ENCODE measurements around the gene SEH1L.
"Not testable (repeated sequence)": the region's sequence is repeated elsewhere in the genome, so short reads cannot be mapped to it uniquely, and the experiment has no call there.

Gene SEH1L

DNA sequence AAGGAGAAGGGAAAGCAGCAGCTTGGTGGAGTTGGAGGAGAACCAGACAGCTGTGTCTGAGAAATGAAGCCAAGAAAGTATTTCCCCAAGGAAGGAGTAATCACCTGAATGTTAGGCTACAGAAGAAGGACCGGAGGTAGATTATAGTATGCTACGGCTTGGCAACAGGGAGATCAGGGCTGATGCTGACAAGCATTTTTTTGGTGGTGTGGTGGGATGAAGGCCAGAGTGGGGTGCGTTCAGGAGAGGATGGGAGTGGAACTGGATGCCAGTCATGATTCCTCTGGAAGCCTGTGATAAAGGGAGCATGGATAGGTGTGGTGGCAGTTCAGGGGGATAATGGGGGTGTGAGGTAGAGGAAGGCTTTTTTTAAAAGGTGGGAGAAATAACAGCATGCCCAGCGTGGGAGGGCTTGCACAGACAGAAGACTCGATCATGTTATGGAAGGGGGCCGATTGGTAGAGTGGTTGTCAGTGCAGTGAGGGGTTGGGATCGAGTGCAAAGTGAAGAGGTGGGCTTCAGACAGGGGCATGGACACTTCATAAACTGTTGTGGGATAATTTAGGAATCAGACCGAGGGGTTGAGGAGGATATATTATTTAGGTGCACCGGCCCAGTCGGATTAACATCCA lies 49.0 kb downstream of the SEH1L start:
- DNase-seq, result no peak

DNA sequence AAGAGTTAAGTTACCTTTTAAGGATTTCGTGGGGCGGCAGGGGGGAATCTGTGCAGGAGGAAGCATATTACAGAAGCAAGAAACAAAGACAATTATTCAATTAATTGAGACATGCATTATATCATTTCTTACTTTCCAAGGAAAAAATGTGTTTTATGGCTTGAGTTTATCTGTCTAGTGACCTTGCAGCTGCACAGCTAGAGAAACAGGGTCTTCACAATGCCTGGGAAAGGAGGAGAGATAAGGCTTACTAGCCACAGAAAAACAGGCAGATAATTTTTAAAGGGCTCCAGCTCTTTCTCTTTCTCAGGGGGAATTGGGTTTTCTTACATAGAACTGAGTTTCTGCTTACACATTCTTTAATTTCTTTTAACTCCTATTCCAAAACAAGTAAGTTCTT lies 49.5 kb downstream of the SEH1L start:
- not testable (repeated sequence) for DNase-seq

DNA sequence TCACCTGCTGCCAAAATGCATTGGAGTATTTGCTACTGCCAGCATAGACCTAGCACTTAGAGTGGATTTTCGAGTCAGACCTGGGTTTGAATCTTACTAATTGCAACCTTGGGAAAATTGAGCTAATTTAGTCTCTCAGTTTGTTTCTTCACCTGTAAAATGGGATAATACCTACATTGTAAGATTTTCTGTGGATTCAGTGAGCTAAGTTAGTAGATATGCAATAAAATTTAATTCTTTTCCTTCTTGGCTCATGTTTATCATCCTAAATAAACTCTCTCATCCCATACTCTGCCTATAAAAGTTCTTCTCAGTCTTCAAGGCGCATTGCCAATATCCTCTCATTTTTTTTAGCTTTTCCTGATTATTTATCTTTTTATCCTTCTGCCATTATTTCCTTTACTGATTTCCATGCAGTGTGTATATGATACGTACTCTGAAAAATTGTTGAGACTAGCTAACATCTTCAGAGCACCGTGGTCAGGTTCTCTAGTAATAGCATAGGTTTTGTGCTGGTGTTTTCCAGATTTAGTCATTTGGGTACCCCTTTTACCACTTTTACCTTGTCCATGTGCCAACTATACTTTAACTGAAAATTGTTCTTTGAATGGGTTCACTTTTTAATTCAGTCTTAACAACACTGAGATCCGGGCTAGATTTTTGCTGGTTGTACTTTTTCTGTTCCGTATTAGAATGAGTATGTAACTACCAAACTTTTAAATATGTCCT lies 50.7 kb downstream of the SEH1L start:
- no peak for DNase-seq

DNA sequence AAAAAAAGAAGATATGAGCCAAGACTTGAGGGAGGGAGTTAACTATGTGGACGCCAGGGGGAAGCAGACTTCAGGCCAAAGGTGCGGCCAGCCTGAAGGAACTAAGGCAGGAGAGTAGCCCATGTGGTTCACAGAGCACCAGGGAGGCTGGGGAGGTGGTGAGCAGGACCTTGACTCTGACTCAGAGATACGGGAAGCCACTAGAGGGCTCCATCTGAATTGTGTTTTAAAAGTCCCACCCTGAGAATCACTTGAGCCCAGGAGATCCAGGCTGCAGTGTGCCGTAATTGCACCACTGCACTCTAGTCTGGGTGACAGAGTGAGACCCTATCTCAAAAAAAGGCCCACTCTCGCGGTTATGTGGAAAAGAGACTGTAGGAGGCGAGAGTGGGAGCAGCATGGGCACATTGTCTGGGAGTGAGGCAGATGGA lies 55.7 kb downstream of the SEH1L start:
- peak; percentile 40 for DNase-seq

DNA sequence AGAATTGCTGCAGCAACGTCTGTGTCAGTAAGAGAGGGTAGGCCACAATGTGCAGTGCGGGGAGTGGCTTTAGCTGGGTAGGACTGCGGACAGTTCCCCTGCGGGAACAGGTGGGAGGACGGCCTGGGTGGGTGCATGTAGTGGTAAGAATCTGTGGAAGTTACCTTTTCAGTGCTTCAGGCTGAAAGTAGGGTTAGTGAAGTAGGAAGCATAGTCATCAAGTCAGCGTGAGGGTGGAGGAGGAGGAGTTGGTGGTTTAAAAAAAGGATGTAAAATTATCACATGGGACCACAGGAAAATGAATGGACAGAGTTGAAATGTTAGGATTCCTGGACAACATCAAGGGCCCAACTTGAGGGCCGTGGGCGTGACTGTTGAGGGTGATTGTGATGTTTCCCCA lies 56.6 kb downstream of the SEH1L start:
- no peak for DNase-seq

DNA sequence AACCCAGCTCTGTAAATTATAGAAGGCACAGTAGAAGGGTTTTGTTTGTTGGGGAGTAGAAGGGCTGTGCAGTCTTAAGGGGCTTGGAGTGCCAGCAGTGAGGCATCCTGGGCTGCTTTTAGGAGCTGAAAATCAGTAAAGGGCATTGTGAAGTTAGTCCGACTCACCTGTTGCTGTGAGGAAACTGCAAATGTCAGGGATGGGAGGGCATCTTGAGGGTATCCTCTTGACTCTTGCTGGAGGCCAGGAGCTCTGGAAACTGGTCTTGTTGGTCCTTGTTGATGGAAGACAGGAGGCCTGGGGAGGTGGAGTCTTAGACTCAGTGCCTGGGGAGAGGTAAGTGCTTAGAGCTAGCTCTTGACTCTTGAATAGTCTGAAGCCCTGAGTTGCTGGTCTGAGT lies 57.5 kb downstream of the SEH1L start:
- no peak for DNase-seq

DNA sequence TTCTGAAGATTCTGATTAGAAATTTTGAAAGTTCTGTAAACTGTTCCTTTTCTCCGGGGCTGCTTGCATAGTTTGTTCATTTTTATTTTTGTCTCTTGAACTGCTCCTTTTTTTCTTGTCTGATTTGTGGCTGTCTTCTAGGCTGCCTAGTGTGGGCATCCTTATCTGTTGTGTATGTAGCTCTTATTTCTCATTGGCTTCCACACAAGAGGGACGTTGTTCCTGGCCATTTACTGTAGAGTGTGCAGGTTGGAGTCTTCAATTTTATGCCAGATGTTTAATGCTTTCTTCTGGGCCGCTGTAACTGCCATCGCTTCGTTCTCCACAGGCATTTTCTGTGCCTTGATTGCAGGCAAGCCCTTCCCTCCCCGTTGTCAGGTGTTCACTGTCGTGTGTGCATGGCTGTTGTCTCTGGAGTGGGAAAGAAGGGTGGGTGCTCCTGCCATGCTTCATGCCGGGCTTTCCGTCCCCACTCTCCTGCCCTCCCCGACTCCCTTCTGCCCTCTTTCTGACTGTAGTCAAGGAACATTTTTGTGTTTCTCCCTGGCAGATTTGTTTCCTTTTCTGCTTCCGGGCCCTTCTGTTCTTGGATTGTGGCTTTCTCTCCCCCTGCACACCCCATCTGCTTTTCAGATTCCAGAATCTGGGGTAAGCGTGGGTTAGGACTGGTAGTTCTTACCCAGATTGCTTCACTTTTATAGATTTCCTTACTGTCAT lies 58.9 kb downstream of the SEH1L start:
- DNase-seq, result no peak

DNA sequence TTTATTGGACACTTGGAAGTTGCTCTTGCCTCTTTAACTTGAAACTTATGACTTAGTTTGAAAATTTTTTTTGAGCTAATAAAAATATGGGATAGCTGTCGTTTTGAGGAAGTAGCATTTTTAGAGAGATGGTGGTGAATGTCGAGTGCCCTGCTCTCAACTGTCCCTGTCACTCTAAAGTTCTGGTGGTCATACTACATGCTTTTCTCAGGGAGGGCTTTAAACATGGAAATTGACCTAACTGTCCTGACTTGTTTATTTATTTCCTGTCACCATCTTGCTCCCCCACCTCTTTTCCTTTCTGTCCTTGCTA lies 59.4 kb downstream of the SEH1L start:
- peak; percentile 25 for DNase-seq

DNA sequence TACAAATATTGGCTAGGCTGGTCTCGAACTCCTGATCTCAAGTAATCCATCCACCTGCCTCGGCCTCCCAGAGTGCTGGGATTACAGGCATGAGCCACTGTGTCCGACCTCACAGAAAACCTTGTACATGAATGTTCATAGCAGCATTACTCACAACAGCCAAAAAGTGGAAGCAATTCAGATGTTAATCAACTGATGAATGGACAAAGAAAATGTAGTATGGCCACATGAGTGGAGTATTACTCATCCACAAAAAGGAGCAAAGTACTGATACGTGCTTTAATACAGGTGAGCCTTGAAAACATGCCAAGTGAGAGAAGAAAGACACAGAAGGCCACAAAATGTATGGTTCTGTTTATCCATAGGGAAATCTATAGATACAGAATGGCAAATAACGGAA lies 63.9 kb downstream of the SEH1L start:
- no peak for DNase-seq

DNA sequence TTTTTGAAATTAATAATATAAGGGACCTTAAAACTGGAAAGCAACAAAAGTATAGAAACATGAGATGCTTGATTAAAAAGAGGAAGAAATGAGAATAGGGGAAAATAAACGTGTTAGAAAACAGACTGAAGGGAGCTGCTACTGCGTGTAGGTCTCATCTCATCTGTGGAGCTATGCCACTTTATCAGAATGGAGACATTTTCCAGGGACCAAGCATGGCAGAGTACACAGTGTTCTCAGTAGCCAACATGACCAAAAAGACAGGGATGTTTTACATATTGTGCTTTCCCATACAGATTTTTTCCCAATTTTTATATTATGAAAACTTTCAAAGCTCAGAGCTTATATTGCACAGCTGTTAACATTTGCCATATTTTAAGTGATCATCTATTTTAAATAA lies 66.4 kb downstream of the SEH1L start:
- no peak for DNase-seq

DNA sequence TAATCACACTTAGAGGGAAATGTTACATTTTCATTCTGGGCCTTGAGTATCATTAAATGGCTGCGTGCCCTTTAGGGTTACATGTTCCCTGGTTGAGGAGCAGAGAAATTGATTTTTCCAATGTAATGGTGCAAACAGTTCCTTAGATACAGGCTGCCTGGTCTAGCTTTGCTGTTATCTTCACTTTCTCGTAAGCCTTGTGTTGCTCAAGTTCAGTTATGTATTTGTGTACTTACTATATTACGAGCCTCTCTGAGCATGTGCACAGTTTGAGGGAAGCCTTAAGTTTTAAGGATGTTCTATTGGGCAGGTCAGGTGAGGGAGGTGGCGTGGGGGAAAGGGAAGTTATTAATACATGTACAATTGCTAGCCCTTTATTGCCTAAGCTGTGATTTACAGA lies 67.0 kb downstream of the SEH1L start:
- DNase-seq, result no peak

DNA sequence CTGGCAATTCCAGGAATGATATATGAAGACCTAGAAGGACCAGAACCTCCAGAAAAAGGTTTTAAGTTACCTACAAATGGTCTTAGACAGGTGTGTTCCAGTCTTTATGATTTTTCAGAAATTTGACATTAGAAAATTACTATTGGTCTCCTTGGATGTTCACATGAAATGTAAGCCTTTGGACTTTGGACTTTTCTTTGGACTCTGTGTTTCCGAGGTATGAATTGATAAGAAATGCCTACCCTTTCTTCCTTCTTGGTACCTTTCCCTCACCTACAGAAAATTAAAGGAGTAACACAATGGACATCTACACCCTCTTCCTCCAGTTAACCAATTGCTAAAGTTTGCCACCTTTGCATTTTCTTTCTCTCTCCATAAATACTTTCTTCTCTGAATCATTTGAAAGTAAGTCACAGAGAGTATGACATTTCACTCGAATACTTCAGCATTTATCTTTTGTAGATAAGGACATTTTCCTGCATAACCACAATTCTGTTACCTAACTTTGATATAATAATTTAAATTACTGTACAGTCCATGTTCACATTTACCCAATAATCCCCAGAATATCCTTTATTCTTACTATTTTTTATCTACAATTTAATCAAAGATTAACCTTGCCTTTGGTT lies 69.5 kb downstream of the SEH1L start:
- no peak for DNase-seq

DNA sequence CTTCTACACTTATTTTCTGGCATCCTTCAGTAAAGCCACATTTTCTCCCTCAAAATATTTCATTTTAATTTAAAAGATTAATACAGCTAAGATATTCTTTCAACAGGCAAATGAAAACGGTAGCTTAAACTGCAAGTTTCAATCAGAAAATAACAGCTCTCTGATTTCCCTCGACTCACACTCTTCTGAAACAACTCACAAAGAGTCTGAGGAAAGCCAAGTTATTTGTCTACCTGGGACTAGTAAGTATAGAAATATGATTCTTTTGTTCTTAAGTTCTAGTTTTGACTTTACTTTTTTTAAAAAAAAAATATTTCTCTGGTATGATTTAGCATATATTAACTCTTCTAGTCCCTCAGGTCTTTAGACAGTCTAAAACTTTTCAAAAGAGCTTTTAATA lies 70.6 kb downstream of the SEH1L start:
- DNase-seq, result no peak

DNA sequence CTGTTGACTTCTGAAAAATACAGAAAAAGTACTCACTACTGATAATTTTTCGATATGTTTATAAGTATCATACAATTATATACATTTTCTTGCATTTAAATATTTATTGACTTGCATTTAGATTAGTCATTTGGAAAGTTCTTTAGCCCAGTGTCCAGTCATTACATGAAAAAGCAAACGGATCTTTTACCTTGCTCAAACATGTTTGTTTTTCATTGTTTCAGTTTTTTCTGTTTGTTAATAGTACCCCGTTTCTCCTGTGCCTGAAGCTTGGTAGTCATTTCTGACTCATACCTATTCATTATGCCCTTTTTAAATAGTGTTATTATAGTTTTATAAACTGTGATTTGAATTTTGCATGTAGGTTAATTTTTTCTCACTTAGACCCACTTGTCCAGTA lies 71.5 kb downstream of the SEH1L start:
- no peak for DNase-seq

DNA sequence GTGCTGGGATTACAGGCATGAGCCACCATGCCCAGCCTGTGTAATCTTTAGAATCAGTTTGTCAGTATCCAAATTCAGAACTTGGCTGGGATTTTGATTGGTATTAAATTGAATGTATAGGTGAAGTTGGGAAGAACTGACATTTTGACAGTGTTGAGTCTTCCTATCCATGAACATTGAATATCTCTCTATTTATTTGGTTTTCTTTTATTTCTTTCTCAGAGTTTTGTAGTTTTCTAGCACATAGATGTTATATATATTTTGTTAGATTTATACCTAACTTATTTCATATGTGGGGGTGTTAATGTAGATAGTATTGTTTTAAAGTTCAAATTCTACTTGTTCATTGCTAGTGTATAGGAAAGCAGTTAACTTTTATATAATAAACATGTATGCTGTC lies 74.8 kb downstream of the SEH1L start:
- no peak for DNase-seq

DNA sequence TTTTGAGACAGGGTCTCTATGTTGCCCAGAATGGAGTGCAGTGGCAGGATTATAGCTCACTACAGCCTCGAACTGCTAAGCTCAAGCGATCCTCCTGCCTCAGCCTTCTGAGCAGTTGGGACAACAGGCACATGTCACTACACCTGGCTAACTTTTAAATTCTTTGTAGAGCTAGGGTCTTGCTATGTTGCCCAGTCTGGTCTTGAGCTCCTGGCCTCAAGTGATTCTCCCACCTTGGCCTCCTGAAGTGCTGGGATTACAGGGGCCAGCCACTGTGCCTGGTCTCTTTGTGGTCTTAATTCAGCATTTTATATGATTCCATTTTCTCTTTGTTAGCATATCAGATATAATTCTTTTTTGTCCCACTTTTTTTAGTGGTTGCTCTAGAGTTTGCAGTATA lies 77.4 kb downstream of the SEH1L start:
- DNase-seq, result no peak

DNA sequence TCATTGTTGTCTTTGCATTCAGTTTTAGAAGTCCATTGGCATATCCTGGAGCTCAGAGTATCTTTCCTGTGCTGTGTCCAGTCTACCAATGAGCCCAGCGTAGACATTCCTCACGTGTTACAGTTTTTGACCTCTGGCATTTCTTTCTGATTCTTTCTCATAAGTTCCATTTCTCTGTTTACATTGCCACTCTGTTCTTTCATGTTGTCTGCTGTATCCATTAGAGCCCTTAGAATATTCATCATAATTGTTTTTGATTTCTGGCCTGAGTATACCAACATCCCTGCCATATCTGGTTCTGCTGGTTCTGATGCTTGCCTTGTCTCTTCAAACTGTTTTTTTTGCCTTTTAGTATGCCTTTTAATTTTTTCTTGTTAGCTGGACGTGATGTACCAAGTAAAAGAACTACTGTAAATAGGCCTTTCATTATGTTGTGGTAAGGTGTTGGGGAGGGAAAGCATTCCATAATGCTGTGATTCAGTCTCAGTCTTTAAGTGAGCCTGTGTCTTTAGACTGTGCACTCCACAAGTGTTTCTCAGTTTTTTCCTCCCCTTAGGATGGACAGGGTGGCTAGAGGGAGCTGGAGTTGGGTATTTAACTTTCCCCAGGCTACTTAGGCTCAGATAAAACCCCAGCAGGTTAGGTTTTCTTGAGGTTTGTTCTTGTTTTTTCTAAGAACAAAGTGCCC lies 78.9 kb downstream of the SEH1L start:
- DNase-seq, result no peak

DNA sequence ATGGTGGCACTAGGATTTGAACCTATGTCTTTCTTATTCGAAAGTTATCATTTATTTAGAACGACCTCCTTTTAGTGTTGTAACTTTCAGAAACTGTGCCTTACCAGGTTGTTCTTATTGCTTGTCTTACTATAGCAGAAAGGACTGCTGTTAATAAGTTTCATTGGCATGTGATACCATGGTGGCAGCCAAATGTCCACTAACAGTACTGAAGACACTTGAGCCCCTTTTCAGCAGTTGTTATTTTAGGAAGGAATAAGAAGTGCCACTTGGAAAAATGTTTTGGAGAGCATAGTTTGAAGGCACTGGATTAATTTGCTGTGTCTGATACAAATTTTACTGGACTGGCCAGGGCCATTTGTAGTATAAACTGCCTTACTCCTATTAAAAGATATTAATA lies 81.1 kb downstream of the SEH1L start:
- no peak for DNase-seq

DNA sequence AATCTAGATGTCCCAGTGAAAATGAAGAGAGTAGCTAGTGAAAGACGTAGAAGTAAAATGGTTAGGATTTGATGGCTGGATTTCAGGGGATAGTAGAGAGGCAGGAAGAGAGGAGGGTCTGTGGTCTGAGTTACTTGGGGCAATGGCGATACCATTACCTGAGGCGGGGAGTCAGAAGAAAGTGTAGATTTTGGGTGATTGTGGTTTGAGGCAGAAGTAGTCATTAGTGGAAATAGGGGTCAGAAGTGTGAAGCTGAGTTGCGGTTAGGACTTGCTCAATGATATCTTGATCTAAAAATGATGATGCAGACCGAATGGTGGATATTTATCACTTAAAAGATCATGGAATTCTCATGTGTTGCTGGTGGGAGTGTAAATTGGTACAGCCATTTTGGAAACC lies 84.4 kb downstream of the SEH1L start:
- no peak for DNase-seq

DNA sequence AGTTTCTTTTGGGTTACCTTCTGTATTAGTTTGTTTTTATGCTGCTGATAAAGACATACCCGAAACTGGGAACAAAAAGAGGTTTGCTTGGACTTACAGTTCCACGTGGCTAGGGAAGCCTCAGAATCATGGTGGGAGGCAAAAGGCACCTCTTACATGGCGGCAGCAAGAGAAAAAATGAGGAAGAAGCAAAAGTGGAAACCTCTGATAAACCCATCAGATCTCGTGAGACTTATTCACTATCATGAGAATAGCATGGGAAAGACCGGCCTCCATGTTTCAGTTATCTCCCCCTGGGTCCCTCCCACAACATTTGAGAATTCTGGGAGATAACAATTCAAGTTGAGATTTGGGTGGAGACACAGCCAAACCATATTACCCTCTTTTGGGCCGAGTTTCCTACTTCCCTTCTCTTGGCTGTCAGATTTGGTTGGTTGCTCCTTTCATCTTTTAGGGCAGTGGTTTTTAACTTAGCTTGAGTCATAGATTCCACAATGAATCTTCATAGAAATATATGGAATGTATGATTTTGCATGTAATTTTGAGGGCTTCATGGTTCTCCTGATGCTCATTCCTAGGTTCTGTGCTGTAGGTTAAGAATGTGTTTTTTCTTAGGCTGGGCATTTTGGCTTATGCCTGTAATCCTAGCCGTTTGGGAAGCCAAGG lies 87.6 kb downstream of the SEH1L start:
- DNase-seq, result no peak

DNA sequence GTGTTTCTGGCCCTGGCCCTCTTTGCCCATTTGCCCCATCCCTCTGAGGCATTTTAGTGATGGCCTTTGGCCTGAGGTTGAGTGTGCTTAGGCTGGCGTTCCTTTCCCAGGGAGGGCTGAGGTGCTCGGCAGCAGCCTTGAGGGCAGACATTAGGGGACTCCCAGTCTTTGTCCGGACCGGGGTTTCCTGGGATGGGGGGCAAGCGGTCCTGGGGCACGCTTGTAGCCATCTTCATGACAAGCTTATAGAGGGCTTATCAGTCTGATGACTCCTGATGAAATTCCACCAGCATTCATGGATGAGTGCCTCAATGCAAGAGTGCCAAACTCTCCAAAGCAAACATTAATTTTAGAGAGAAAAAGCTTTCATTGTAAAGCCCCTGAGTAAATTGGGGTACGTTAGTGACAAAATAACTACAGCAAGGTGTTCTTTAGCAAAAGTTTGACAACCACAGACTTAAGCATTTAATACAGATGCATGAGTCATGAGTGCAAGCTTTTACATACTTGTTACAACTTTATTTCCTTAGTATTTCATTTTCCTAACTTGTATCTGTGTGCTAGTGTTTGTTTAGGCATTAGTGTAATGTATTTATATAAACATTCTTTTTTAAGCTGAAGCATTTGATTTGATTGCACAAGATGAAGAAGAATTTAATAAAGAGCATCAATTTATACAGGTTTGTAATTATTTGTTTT lies 89.0 kb downstream of the SEH1L start:
- DNase-seq, result no peak
